ENCODE results near the gene HEATR5A.

- no peak for TF ChIP-seq CTCF (IDR thresholded peaks at IDR 0.05)
- no peak for TF ChIP-seq POLR2A (IDR thresholded peaks at IDR 0.05)
Measured at GRCh38 chr14:31320216-31320615, 100.1 kb downstream of the HEATR5A start.

Measured in Peyer's patch (tissue), 4 donors.